Hepatocyte (in vitro differentiated cells): ENCODE measurements around the gene IPMK. TPM values are rescaled to one million over a fixed set of nuclear protein-coding genes. Genes with fewer than 3 reads are reported as not detected.
A peak's percentile ranks its signal among the peaks of the same experiment; 100 is the strongest.

Source experiments
- DNase-seq: peaks from one replicate; pipeline ENCODE4 v3.0.0-alpha.2; 2016; ENCODE audit warnings: low spot score
- H2AFZ ChIP-seq: fragments of 200-600 bp; sonication (generic); 2 replicates; pipeline ENCODE4 v1.6.0; 2016; ENCODE audit warnings: antibody characterized with exemption, mild to moderate bottlenecking
- H3K27ac ChIP-seq: fragments of 200-600 bp; sonication (generic); 2 replicates; pipeline ENCODE4 v1.5.1; 2016; ENCODE audit warnings: mild to moderate bottlenecking
- H3K27me3 ChIP-seq: fragments of 200-600 bp; sonication (generic); 2 replicates; pipeline ENCODE4 v1.6.1; 2016
- H3K36me3 ChIP-seq: fragments of 200-600 bp; sonication (generic); replicated peaks from 2 replicates; pipeline ENCODE4 v1.5.1; 2016; ENCODE audit warnings: low read depth; ENCODE audit not compliant: insufficient read depth
- H3K4me1 ChIP-seq: fragments of 200-600 bp; sonication (generic); 2 replicates; pipeline ENCODE4 v1.5.1; 2016; ENCODE audit warnings: mild to moderate bottlenecking, moderate library complexity; ENCODE audit not compliant: insufficient read depth
- H3K4me2 ChIP-seq: fragments of 200-600 bp; sonication (generic); 2 replicates; pipeline ENCODE4 v1.6.0; 2016
- H3K4me3 ChIP-seq: fragments of 200-600 bp; sonication (generic); 2 replicates; pipeline ENCODE4 v1.5.1; 2016; ENCODE audit warnings: mild to moderate bottlenecking
- H3K79me2 ChIP-seq: fragments of 200-600 bp; sonication (generic); 2 replicates; pipeline ENCODE4 v1.6.0; 2017; ENCODE audit warnings: mild to moderate bottlenecking
- H3K9me2 ChIP-seq: fragments of 200-600 bp; sonication (generic); replicated peaks from 2 replicates; pipeline ENCODE4 v1.6.0; 2017; ENCODE audit warnings: mild to moderate bottlenecking; ENCODE audit not compliant: insufficient read depth
- H3K9me3 ChIP-seq: fragments of 200-600 bp; sonication (generic); 2 replicates; pipeline ENCODE4 v1.5.1; 2016; ENCODE audit warnings: low read depth, mild to moderate bottlenecking
- H4K20me1 ChIP-seq: fragments of 200-600 bp; sonication (generic); 2 replicates; pipeline ENCODE4 v1.6.0; 2016; ENCODE audit warnings: mild to moderate bottlenecking; ENCODE audit not compliant: insufficient read depth, poor library complexity, severe bottlenecking
- EZH2 ChIP-seq: fragments of 200-600 bp; sonication (generic); IDR thresholded peaks from 2 replicates; pipeline ENCODE4 v1.6.1; 2016; ENCODE audit warnings: antibody characterized with exemption, mild to moderate bottlenecking, borderline replicate concordance
- EZH2phosphoT487 ChIP-seq: fragments of 200-600 bp; sonication (generic); IDR thresholded peaks from one replicate; pipeline ENCODE4 v1.6.1; 2018; ENCODE audit warnings: antibody characterized with exemption, mild to moderate bottlenecking, low read depth, moderate library complexity; ENCODE audit not compliant: unreplicated experiment, severe bottlenecking
- WGBS: methylation state at CpG from one replicate; pipeline ENCODE4 v1.1.6; 2016; ENCODE audit warnings: low lambda C conversion rate; ENCODE audit errors: missing lambda C conversion rate; 5-methylcytosine and 5-hydroxymethylcytosine counted together
- polyA plus RNA-seq: library from polyadenylated mRNA; unstranded; fragments of >200 nt; fragmentation: Nextera tagmentation; extraction: Ambion mirVana; gene quantifications from 2 replicates; pipeline ENCODE4 v1.2.1, GENCODE V29; 2016
- total RNA-seq: library from RNA; depleted of rRNA; stranded (reverse); fragments of >200 nt; gene quantifications from 2 replicates; pipeline ENCODE4 v1.2.3, GENCODE V29; 2014
- TF ChIP-seq, protein P1 (sequence below): fragments of 200-600 bp; sonication (generic); IDR thresholded peaks from 2 replicates; pipeline ENCODE4 v1.5.1; 2016; ENCODE audit warnings: antibody characterized with exemption, mild to moderate bottlenecking; ENCODE audit not compliant: poor library complexity

IPMK gene
- total RNA-seq (15.1 and 17.5 TPM in 2 replicates), polyA plus RNA-seq (2.9 and 3.5 TPM in 2 replicates)

GRCh38 chr10:58267713-58268453, at the start of gene IPMK:
Gene IPMK, minus strand, starts transcription at chr10:58267894. Its CDS starts 283 bp downstream, at chr10:58267611.
- Histone ChIP-seq H2AFZ (peak within 1 kb of the TSS; percentile 73), H3K27me3 (no peaks in the 10 kb centered on the region), H3K36me3 (no peaks in the 10 kb centered on the region), H3K4me1 (peaks cover 7% of the 10 kb centered on the region), H3K27ac (peak within 1 kb of the TSS; percentile 94), H3K4me2 (peak within 1 kb of the TSS; percentile 87), H3K4me3 (peak within 1 kb of the TSS; percentile 50), H3K9me3 (no peaks in the 10 kb centered on the region), H3K79me2 (peaks cover 62% of the 10 kb centered on the region), H4K20me1 (no peaks in the 10 kb centered on the region), H3K9me2 (no peaks in the 10 kb centered on the region)
- DNase-seq = peak; percentile 97
- WGBS = under 1% methylated on average over 25 of the region's 76 CpGs
- no peak for TF ChIP-seq EZH2
- TF ChIP-seq, protein P1, sequence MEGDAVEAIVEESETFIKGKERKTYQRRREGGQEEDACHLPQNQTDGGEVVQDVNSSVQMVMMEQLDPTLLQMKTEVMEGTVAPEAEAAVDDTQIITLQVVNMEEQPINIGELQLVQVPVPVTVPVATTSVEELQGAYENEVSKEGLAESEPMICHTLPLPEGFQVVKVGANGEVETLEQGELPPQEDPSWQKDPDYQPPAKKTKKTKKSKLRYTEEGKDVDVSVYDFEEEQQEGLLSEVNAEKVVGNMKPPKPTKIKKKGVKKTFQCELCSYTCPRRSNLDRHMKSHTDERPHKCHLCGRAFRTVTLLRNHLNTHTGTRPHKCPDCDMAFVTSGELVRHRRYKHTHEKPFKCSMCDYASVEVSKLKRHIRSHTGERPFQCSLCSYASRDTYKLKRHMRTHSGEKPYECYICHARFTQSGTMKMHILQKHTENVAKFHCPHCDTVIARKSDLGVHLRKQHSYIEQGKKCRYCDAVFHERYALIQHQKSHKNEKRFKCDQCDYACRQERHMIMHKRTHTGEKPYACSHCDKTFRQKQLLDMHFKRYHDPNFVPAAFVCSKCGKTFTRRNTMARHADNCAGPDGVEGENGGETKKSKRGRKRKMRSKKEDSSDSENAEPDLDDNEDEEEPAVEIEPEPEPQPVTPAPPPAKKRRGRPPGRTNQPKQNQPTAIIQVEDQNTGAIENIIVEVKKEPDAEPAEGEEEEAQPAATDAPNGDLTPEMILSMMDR = no peak
- TF ChIP-seq EZH2phosphoT487 = no peak

- Histone ChIP-seq H3K9me2 (no peaks in the 10 kb centered on the region), H4K20me1 (no peaks in the 10 kb centered on the region), H3K36me3 (no peaks in the 10 kb centered on the region), H3K4me1 (no peaks in the 10 kb centered on the region), H3K4me3 (no peak overlapping the region), H3K9me3 (no peaks in the 10 kb centered on the region), H2AFZ (no peak overlapping the region), H3K27me3 (no peaks in the 10 kb centered on the region), H3K4me2 (no peak overlapping the region), H3K79me2 (no peaks in the 10 kb centered on the region), H3K27ac (no peak overlapping the region)
- no peak for TF ChIP-seq EZH2
- no peak for TF ChIP-seq EZH2phosphoT487
- TF ChIP-seq, protein P1 = no peak
- no peak for DNase-seq
These were observed 49.2 kb upstream of the IPMK start for GRCh38 chr10:58316874-58317273.

DNA sequence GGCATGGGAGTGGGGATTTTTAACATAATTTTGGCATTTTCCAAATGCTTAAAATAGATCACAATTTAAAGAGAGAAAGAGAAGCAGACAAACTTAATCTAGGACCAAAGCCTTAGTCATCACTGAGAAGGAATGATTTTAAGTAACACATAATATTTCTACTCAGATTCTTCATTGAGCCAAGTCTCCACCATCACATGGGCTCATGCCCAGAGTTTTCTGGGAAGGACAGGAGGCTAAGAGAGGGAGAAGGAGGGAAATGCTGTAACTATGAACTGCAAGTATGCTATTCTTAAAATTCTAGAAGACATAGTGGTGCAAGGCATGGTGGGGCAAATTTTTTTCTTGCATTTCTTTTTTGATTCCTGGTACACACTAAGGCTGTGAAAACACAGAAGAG, 43.3 kb upstream of the IPMK start:
- TF ChIP-seq EZH2phosphoT487 (no peak), EZH2 (no peak)
- no peaks in the 10 kb centered on the region for H3K9me3 ChIP-seq
- H4K20me1 ChIP-seq = no peaks in the 10 kb centered on the region

DNA sequence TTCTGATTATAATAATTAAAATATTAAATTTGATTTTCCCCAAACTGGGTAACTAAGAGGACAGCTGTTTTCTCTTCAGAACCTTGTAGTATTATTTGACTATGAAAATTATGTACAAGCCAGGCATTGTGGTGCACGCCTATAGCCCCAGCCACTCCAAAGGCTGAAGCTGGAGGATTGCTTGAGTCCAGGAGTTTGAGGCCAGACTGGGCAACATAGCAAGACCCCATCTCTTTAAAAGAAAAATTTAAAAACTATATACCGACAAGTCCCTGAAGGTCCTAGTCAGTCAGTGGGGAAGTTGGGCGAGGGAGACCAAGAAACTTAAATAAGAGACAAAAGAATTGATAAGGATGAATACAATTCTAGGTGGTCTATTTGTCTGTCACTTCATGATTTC, 40.0 kb upstream of the IPMK start:
- DNase-seq = no peak
- Histone ChIP-seq H3K27me3 (no peaks in the 10 kb centered on the region), H3K4me3 (no peak overlapping the region), H3K9me2 (no peaks in the 10 kb centered on the region), H3K9me3 (no peaks in the 10 kb centered on the region), H4K20me1 (no peaks in the 10 kb centered on the region), H3K79me2 (no peaks in the 10 kb centered on the region), H3K27ac (no peak overlapping the region), H2AFZ (no peak overlapping the region), H3K36me3 (no peaks in the 10 kb centered on the region), H3K4me2 (no peak overlapping the region), H3K4me1 (no peaks in the 10 kb centered on the region)
- TF ChIP-seq EZH2phosphoT487 = no peak
- TF ChIP-seq, protein P1 = no peak
- no peak for TF ChIP-seq EZH2
- 92% methylated on average over 3 of the region's 3 CpGs for WGBS

More for the DNA sequence above, 43.3 kb upstream of the IPMK start:
- no peaks in the 10 kb centered on the region for H3K4me1 ChIP-seq
- no peaks in the 10 kb centered on the region for H3K9me2 ChIP-seq
- H3K27ac ChIP-seq = no peak overlapping the region
- no peak overlapping the region for H2AFZ ChIP-seq
- H3K4me3 ChIP-seq = no peak overlapping the region
- H3K79me2 ChIP-seq = no peaks in the 10 kb centered on the region
- no peaks in the 10 kb centered on the region for H3K27me3 ChIP-seq
- no peaks in the 10 kb centered on the region for H3K36me3 ChIP-seq
- no peak for DNase-seq
- no peak overlapping the region for H3K4me2 ChIP-seq
